ENCODE data around the gene PPP2R2D. TPM values are rescaled to one million over a fixed set of nuclear protein-coding genes. Genes with fewer than 3 reads are reported as not detected.

Gene PPP2R2D
- total RNA-seq, 2 donors from 2014 or later = 43.1 to 52.4 TPM

DNA sequence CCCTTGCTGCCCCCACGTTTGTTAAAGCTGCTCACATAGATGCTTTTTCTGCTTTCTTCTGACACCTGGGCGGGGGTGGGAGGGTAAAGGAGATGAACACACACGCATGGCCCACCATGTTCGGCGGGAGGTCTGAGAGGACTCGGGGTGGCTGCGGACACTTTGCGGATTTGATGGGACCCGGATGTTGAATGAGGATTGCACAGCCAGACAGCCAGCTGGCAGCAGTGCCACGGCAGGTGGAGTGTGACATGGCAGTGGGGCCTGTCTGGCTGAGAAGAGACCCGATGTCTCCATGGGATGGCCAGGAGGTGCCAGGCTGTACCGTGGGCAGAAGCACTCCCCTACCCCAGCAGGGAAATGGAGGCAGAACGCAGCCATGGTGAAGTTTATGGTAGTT lies 31.2 kb downstream of the PPP2R2D start:
- Histone ChIP-seq H3K27me3 (no peaks in the 10 kb centered on the region), H3K9me3 (no peaks in the 10 kb centered on the region), H3K4me1 (peaks cover 57% of the 10 kb centered on the region), H3K4me3 (no peak overlapping the region), H3K27ac (no peak overlapping the region), H3K36me3 (replicated peaks in 1 of 2; ENCODE audit: insufficient read depth in 1 of 2, low read depth in 2 of 2) (peaks cover 0 to 4% of the 10 kb centered on the region in 2 donors)
- no peak for TF ChIP-seq POLR2A (IDR thresholded peaks at IDR 0.05)
- TF ChIP-seq, protein P1, sequence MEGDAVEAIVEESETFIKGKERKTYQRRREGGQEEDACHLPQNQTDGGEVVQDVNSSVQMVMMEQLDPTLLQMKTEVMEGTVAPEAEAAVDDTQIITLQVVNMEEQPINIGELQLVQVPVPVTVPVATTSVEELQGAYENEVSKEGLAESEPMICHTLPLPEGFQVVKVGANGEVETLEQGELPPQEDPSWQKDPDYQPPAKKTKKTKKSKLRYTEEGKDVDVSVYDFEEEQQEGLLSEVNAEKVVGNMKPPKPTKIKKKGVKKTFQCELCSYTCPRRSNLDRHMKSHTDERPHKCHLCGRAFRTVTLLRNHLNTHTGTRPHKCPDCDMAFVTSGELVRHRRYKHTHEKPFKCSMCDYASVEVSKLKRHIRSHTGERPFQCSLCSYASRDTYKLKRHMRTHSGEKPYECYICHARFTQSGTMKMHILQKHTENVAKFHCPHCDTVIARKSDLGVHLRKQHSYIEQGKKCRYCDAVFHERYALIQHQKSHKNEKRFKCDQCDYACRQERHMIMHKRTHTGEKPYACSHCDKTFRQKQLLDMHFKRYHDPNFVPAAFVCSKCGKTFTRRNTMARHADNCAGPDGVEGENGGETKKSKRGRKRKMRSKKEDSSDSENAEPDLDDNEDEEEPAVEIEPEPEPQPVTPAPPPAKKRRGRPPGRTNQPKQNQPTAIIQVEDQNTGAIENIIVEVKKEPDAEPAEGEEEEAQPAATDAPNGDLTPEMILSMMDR (IDR thresholded peaks at IDR 0.05) = no peak
- DNase-seq (no peak), ATAC-seq (no peak)
- intact Hi-C loops (cut with DNase I) = no loop called here
- WGBS, 2 donors = 87 to 91% methylated on average over 13 of the region's 13 CpGs

DNA sequence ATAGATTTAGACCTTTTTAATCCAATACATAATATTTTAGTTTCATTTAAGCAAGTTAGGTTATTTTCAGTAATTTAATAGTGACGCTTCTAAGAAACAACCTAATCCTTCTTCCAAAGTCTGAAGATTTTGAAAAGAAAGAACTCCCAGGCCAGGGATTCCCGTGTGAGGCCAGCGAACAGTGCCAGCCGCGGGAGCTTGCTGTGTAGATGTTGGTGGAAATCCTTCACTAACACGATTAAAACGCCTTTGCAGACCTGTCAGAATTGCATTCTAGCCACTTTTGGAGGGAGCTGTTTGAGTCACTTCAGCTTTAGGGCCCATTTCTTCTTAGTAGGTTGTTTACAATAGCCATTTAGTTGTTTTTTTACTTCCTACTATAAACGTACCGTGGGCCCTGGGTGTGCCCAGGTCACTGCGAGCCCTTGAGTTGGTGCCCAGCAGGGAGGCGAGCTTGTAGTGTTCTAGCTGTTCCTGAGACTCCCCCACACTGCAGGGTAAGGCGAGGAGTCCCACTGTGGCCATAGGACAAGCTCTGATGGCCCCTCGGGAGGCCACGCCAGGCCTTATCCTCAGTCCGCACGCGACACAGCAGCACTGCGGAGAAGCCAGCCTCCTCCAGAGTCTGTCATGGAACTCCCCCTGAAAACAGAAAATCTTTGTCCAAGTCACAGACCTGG lies 32.3 kb downstream of the PPP2R2D start:
- no peak for ATAC-seq
- 91 to 93% methylated on average over 18 of the region's 18 CpGs for WGBS, 2 donors
- intact Hi-C loops (cut with DNase I) = no loop called here
- Histone ChIP-seq H3K4me1 (peaks cover 47% of the 10 kb centered on the region), H3K27me3 (no peaks in the 10 kb centered on the region), H3K4me3 (no peak overlapping the region), H3K9me3 (no peaks in the 10 kb centered on the region), H3K27ac (no peak overlapping the region), H3K36me3 (replicated peaks in 1 of 2; ENCODE audit: insufficient read depth in 1 of 2, low read depth in 2 of 2) (peaks cover 0 to 4% of the 10 kb centered on the region in 2 donors)
- DNase-seq = peak in 1 of 4 donors; percentile 11
- TF ChIP-seq, protein P1 (IDR thresholded peaks at IDR 0.05) = no peak
- TF ChIP-seq POLR2A (IDR thresholded peaks at IDR 0.05) = no peak

DNA sequence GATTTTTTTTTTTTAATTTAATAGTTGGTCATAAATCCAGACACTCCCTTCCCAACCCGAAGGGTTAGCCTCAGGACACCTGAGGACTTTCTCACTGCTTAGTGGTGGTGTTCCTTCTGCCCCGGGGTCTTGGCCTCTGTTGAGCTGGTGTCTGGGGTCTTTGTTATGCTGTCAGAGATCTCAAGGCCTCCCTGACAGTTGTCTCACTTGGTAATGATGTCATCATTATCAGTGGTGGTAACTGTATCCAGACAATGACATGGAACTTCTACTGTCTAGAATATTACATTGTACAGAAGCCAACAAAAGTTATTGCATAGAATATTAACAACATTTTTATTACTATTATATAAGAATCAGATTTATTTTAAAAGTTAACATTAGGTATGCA lies 32.9 kb downstream of the PPP2R2D start:
- 64 to 67% methylated on average over 2 of the region's 2 CpGs for WGBS, 2 donors
- DNase-seq = no peak
- H3K36me3 ChIP-seq (replicated peaks in 1 of 2; ENCODE audit: insufficient read depth in 1 of 2, low read depth in 2 of 2) = peaks cover 0 to 6% of the 10 kb centered on the region in 2 donors
- no peak for ATAC-seq
- no peaks in the 10 kb centered on the region for H3K27me3 ChIP-seq
- intact Hi-C loops (cut with DNase I) = no loop called here
- H3K9me3 ChIP-seq = no peaks in the 10 kb centered on the region
- no peak overlapping the region for H3K4me3 ChIP-seq
- H3K27ac ChIP-seq = no peak overlapping the region
- TF ChIP-seq POLR2A (IDR thresholded peaks at IDR 0.05) = no peak
- TF ChIP-seq, protein P1 (IDR thresholded peaks at IDR 0.05) = no peak
- H3K4me1 ChIP-seq = peaks cover 42% of the 10 kb centered on the region

DNA sequence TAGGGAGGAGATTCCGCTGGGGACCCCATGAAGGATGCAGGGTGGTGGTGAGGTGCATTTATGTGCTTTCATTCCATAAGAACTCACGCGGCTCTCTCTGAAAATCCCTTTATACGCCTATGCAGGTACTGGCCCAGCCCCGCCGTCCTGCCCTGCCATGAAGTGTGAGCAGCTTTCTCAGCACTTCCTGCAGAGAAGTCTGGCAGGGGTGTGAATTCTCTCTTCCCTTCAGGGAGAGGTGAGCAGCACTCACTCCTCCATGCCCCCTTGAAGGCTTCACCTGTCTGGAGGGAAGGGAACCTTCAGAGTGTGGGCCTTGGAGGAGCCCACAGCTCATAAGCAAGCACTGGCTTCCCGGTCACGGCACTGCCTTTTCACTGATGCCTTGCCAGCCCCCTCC lies 34.0 kb downstream of the PPP2R2D start:
- Histone ChIP-seq H3K4me1 (peaks cover 31% of the 10 kb centered on the region), H3K36me3 (replicated peaks in 1 of 2; ENCODE audit: insufficient read depth in 1 of 2, low read depth in 2 of 2) (peaks cover 0 to 8% of the 10 kb centered on the region in 2 donors), H3K9me3 (no peaks in the 10 kb centered on the region), H3K4me3 (no peak overlapping the region), H3K27ac (peak overlapping the region in 1 of 4 donors; percentile 20), H3K27me3 (no peaks in the 10 kb centered on the region)
- TF ChIP-seq POLR2A (IDR thresholded peaks at IDR 0.05) = no peak
- TF ChIP-seq, protein P1 (IDR thresholded peaks at IDR 0.05) = no peak
- intact Hi-C loops (cut with DNase I) = no loop called here
- ATAC-seq (no peak), DNase-seq (no peak)
- WGBS, 2 donors = 72 to 87% methylated on average over 8 of the region's 8 CpGs

DNA sequence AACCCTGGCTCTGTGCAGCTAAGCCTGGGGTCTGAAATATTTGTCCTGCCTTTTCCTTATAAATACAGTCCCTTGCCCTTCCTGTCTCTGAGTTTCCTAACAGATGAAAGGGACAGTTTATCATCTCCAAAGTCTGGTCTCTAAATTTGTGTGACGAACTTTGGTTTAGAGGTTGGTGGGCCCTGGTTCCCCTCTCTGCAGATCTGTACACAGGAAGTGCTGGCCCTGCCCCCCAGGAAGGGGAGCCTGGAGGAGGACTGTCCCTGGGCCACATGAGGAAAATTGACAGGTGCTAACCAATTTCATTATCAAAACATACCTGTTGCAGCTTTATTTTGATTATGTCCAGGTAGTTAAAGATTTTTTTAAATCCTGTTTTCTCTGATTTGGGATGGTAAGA lies 34.5 kb downstream of the PPP2R2D start:
- WGBS, 2 donors = 31 to 64% methylated on average over 1 of the region's 1 CpG
- intact Hi-C loops (cut with DNase I) = no loop called here
- Histone ChIP-seq H3K9me3 (no peaks in the 10 kb centered on the region), H3K36me3 (replicated peaks in 1 of 2; ENCODE audit: insufficient read depth in 1 of 2, low read depth in 2 of 2) (peaks cover 0 to 9% of the 10 kb centered on the region in 2 donors), H3K4me3 (no peak overlapping the region), H3K4me1 (peaks cover 26% of the 10 kb centered on the region), H3K27ac (no peak overlapping the region), H3K27me3 (no peaks in the 10 kb centered on the region)
- DNase-seq (no peak), ATAC-seq (no peak)
- no peak for TF ChIP-seq POLR2A (IDR thresholded peaks at IDR 0.05)
- TF ChIP-seq, protein P1 (IDR thresholded peaks at IDR 0.05) = no peak

Data from body of pancreas (tissue), 4 donors.